A549 treated with ZK216348 at 1 μM for 4 hours (cell line): ENCODE data around the gene SPATC1L. TPM values are rescaled to one million over a fixed set of nuclear protein-coding genes. Genes with fewer than 3 reads are reported as not detected.

Experiments
- total RNA-seq: library from RNA; stranded (reverse); fragments of 200-300 nt; extraction: Qiagen RNA extraction; gene quantifications from 5 replicates; pipeline ENCODE4 v1.2.3, GENCODE V29; 2022; ENCODE audit warnings: low read depth

The SPATC1L gene
- 0.20 TPM in 1 of 5 replicates, not detected in the others for total RNA-seq

DNA sequence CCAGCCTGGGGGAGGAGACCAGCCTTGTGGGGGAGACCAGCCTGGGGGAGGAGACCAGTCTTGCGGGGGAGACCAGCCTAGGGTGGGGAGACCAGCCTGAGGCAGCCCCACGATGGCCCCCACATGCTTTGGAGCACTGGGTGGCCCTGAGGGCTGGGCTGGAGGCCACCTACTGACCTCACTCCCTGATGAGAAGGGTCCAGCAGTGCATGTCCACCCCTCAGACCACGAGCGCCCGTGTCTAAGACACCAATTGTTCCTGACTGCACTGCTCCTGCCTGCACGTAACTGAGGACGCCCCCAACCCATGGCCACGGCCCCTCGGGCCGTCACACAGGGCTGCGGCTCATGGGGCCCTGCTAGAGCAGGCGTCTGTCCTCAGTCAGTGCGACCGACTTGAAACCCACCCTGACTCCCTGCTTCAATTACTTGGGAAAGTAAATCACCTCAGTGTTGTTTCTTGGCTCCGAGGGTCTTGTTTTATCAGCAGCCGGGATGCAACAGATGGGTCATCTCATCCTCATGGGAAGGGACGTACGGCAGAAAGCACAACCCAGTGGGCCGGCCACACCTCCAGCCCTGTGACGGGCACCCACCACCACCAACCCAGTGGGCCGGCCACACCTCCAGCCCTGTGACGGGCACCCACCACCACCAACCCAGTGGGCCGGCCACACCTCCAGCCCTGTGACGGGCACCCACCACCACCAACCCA lies at the start of gene SPATC1L:
Gene SPATC1L, minus strand, starts transcription at position 550 of the 715 bp plus-strand sequence. CDS start 1,643 bp downstream, outside the sequence.

DNA sequence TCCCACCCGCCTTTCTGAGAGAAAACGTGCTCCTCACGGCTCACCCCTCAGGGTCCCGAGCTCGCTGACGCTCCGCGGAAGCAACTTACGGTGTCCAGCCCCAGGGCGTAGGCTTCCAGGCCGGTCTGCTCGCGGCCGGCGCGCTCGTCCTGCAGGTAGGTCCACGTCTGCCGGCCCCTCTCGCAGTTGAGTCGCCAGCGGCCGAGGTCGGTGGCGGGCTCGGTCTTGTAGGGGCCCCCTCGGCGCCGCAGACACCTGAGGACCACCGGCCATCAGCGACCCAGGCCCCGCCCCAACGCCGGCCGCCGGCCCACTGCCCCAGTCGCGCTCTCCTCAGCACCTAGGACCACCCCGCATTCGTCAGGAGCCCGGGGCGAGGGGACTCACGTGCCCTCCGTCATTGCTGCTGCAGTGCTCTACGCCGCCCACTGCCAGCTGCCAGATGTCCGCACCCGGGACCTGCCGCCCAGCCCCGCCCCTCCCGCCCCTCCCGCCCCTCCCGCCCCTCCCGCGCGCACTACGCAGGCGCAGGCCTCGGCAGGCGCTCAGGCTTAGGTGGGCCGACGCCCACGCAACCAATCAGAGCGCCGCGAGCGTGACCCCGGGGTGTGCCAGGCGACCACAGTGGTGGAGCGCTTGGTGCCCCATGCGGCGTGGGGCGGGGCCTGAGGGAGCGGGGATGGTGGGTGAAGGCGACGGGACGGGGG lies 44.2 kb upstream of the SPATC1L start, which contains the start of gene LSS:
Gene LSS, minus strand, starts transcription at position 430 of the 707 bp plus-strand sequence. Its CDS starts 29 bp downstream, at position 401.

DNA sequence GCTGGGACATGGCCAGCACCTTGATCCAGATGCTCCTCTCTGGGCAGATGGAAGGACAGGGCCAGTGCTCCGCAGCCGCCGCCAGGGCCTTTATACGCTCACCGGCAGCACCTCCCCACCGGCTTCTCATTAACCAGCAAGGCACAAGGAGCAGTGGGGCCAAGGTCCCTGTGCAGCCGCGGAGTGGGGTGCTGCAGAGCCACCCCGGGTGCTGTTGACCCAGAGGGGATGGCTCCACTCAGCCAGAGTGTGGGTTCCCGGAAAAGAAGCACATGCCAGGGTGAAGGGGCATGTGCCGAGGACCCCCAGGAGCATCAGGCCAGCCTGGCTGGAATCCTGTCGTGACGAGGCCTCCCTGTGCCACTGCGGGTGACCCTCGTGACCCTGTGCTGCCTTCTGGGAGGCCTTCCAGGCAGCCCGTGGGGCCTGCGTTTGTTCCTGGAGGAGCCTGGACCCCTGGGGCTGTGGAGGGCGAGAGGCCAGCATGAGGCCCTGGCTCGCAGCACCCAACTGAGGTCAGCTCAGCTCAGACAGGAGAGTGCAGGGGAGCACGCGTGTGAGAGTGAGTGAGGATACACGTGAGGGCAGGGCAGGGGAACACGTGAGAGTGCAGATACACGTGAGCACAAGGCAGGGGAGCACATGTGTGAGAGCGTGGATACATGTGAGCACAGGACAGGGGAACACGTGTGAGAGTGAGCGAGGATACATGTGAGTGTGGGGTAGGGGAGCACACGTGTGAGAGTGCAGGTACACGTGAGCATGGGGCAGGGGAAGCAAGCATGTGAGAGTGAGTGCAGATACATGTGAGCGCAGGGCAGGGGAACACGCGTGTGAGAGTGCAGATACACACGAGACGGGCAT lies 28.5 kb downstream of the SPATC1L start, which contains the start of gene FTCD:
Gene FTCD, minus strand, starts transcription at position 66 of the 864 bp plus-strand sequence. Its CDS starts 56 bp downstream, at position 10.

Other genes with a start within 250 kb of the SPATC1L start
- 12.9 to 23.3 TPM (median 19.7 TPM) in 5 replicates for gene COL6A1, start 202.7 kb downstream of the SPATC1L start, total RNA-seq
- gene COL6A2, start 86.3 kb downstream of the SPATC1L start, total RNA-seq: 10.4 to 19.8 TPM (median 16.0 TPM) in 5 replicates
- not detected in 5 replicates for gene FTCD, start 28.9 kb downstream of the SPATC1L start, total RNA-seq
- gene LSS, start 44.3 kb upstream of the SPATC1L start, total RNA-seq: 9.1 to 17.4 TPM (median 13.8 TPM) in 5 replicates
- gene MCM3AP, start 101.2 kb upstream of the SPATC1L start, total RNA-seq: 29.8 to 46.3 TPM (median 44.3 TPM) in 5 replicates
- gene YBEY, start 101.9 kb upstream of the SPATC1L start, total RNA-seq: 25.6 to 36.8 TPM (median 27.9 TPM) in 5 replicates
- gene C21orf58, start 139.4 kb upstream of the SPATC1L start, total RNA-seq: 3.0 to 5.3 TPM (median 4.6 TPM) in 5 replicates
- 11.1 to 16.0 TPM (median 14.8 TPM) in 5 replicates for gene PCNT, start 139.7 kb upstream of the SPATC1L start, total RNA-seq